ENCODE data around the gene THBD.

- no peak for TF ChIP-seq POLR2A (IDR thresholded peaks at IDR 0.05)
- no peak for TF ChIP-seq CTCF (IDR thresholded peaks at IDR 0.05)
Measured at GRCh38 chr20:23084282-23084844, 34.9 kb upstream of the THBD start.

Measured in right lobe of liver (tissue), 4 donors.